ENCODE measurements around the gene GALNT2. TPM values are rescaled to one million over a fixed set of nuclear protein-coding genes. Genes with fewer than 3 reads are reported as not detected.

The GALNT2 gene
- total and polyA plus RNA-seq, 2 experiments from 2014 or later = 17.8 to 48.3 TPM

GRCh38 chr1:230199034-230199433 is 132.0 kb downstream of the GALNT2 start:
- no peaks in the 10 kb centered on the region for H3K36me3 ChIP-seq (ENCODE audit: insufficient read depth)
- no peaks in the 10 kb centered on the region for H3F3A ChIP-seq (replicated peaks; ENCODE audit: low read depth)
- H3K4me3 ChIP-seq = no peak overlapping the region
- H3K79me2 ChIP-seq (replicated peaks; ENCODE audit: insufficient read depth) = peaks cover 6% of the 10 kb centered on the region; the same call in 1 of the 2 replicates
- H3K9me2 ChIP-seq (ENCODE audit: insufficient read depth) = no peaks in the 10 kb centered on the region
- Mint-ChIP-seq H3K27me3 (ENCODE audit: insufficient read depth, low read depth, poor library complexity) (no peaks in the 10 kb centered on the region), H3K27ac (no peak overlapping the region), H3K4me1 (peaks cover 24% of the 10 kb centered on the region), H3K4me3 (no peak overlapping the region), H3K36me3 (ENCODE audit: low read depth) (peaks cover 11% of the 10 kb centered on the region; the same call in 2 of the 3 replicates), H3K9me3 (no peaks in the 10 kb centered on the region)
- H3K27me3 ChIP-seq (ENCODE audit: insufficient read depth) = no peaks in the 10 kb centered on the region
- TF ChIP-seq JUNB (IDR thresholded peaks at IDR 0.05; ENCODE audit: unreplicated experiment) (no peak), ETS1 (IDR thresholded peaks at IDR 0.05) (no peak), ZNF462 (CRISPR knock-in tag; IDR thresholded peaks at IDR 0.05) (no peak), EZH2 (IDR thresholded peaks at IDR 0.05; ENCODE audit: low read depth, unreplicated experiment) (no peak), REST (IDR thresholded peaks at IDR 0.05; ENCODE audit: unreplicated experiment) (no peak), NANOG (IDR thresholded peaks at IDR 0.05; ENCODE audit: borderline replicate concordance) (no peak), ZNF331 (CRISPR knock-in tag; IDR thresholded peaks at IDR 0.05; ENCODE audit: low read depth) (no peak), CREB1 (CRISPR knock-in tag; IDR thresholded peaks at IDR 0.05; ENCODE audit: low read depth) (no peak), ZNF114 (CRISPR knock-in tag; IDR thresholded peaks at IDR 0.05) (no peak), STAT1 (IDR thresholded peaks at IDR 0.05; ENCODE audit: unreplicated experiment) (no peak)
- H2AFZ ChIP-seq = no peak overlapping the region
- H4K20me1 ChIP-seq (replicated peaks; ENCODE audit: insufficient read depth) = peaks cover 4% of the 10 kb centered on the region; the same call in 1 of the 2 replicates
- H3K27ac ChIP-seq (ENCODE audit: low read depth) = no peak overlapping the region
- ATAC-seq (no peak), DNase-seq (ENCODE audit: low spot score) (no peak)
- no peak overlapping the region for H3K4me2 ChIP-seq
- no peaks in the 10 kb centered on the region for H3K4me1 ChIP-seq (ENCODE audit: insufficient read depth)

Measured in GM23338 (cell line).